Caco-2 (cell line): ENCODE measurements around the gene PLB1. TPM values are rescaled to one million over a fixed set of nuclear protein-coding genes. Genes with fewer than 3 reads are reported as not detected.
A peak's percentile ranks its signal among the peaks of the same experiment; 100 is the strongest.

Experiments used
- BruUV-seq: library from RNA; stranded (reverse); fragments of 400-500 nt; replicated peaks from 2 replicates; lab custom pipeline; 2021; lab: Mats Ljungman, UMichigan
- CTCF ChIA-PET: fragments of 300-600 bp; sonication (Branson Sonifier 250); formaldehyde crosslinking; loops from one replicate; lab custom pipeline; 2022; ENCODE audit warnings: antibody characterized with exemption; lab: Charles Lee
- POLR2A ChIA-PET: fragments of 300-600 bp; sonication (Branson Sonifier 250); formaldehyde crosslinking; loops from one replicate; lab custom pipeline; 2022; ENCODE audit warnings: antibody characterized with exemption; lab: Charles Lee
- DNase-seq, 2 experiments: peaks; one replicate each; pipeline versions ENCODE4 v3.0.0 to v3.0.0-alpha.2; 2020 to 2022
- H3K27me3 ChIP-seq: replicated peaks from 2 replicates; pipeline ENCODE4 v1.6.0; 2011; ENCODE audit warnings: low read length; ENCODE audit not compliant: control insufficient read depth, insufficient read depth
- H3K36me3 ChIP-seq: 2 replicates; pipeline ENCODE4 v1.5.1; 2011; ENCODE audit warnings: low read length; ENCODE audit not compliant: control insufficient read depth, insufficient read depth
- H3K4me1 ChIP-seq: fragments of 250-450 bp; sonication (Bioruptor Pico); 2 replicates; pipeline ENCODE4 v1.5.1; 2020; ENCODE audit warnings: mild to moderate bottlenecking
- H3K4me3 ChIP-seq: 2 replicates; pipeline ENCODE4 v1.5.1; 2011; ENCODE audit warnings: low read depth, mild to moderate bottlenecking, control low read depth, low read length
- H3K9me3 ChIP-seq: fragments of 250-450 bp; sonication (Bioruptor Pico); 2 replicates; pipeline ENCODE4 v1.5.1; 2020; ENCODE audit warnings: mild to moderate bottlenecking, moderate library complexity
- H3K27ac Mint-ChIP-seq: one replicate; pipeline ENCODE4 v1.8.0; 2022; ENCODE audit warnings: mixed read lengths; ENCODE audit not compliant: unreplicated experiment
- H3K27me3 Mint-ChIP-seq: one replicate; pipeline ENCODE4 v1.8.0; 2022; ENCODE audit warnings: mixed read lengths; ENCODE audit not compliant: insufficient read depth, unreplicated experiment
- H3K36me3 Mint-ChIP-seq: one replicate; pipeline ENCODE4 v1.8.0; 2022; ENCODE audit warnings: mild to moderate bottlenecking, mixed read lengths; ENCODE audit not compliant: insufficient read depth, unreplicated experiment
- H3K4me1 Mint-ChIP-seq: one replicate; pipeline ENCODE4 v1.8.0; 2022; ENCODE audit warnings: low read depth, mixed read lengths; ENCODE audit not compliant: unreplicated experiment
- H3K4me3 Mint-ChIP-seq: one replicate; pipeline ENCODE4 v1.8.0; 2022; ENCODE audit warnings: mild to moderate bottlenecking, moderate library complexity, mixed read lengths; ENCODE audit not compliant: unreplicated experiment
- H3K9me3 Mint-ChIP-seq: one replicate; pipeline ENCODE4 v1.8.0; 2022; ENCODE audit warnings: mixed read lengths; ENCODE audit not compliant: unreplicated experiment
- CTCF ChIP-seq, 2 experiments: fragments of 200-600 bp in 1 of 2; IDR thresholded peaks; 1 replicate in 1 of 2; 2 replicates in 1 of 2; pipeline versions ENCODE4 v1.5.1 to v1.8.0; 2011 to 2022; ENCODE audit warnings: antibody characterized with exemption in 1 of 2, control low read depth in 1 of 2, inconsistent platforms in 1 of 2, low read depth in 1 of 2, low read length in 1 of 2, mild to moderate bottlenecking in 1 of 2, moderate library complexity in 1 of 2; ENCODE audit not compliant: insufficient read depth in 1 of 2, severe bottlenecking in 1 of 2, unreplicated experiment in 1 of 2
- intact Hi-C: fragments of 100-400 bp; cut with micrococcal nuclease; formaldehyde crosslinking; loops from one replicate; pipeline ENCODE4 v1.10.0; 2022; ENCODE audit not compliant: unreplicated experiment
- total RNA-seq: library from RNA; stranded (reverse); gene quantifications from 2 replicates; pipeline ENCODE4 v1.2.3, GENCODE V29; 2022

PLB1 gene
- total RNA-seq, 1 experiment from 2014 or later, result 2.8 TPM

GRCh38 chr2:28545590-28546200 lies 49.8 kb downstream of the PLB1 start:
- H3K4me3 Mint-ChIP-seq, result peak overlapping the region; percentile 86
- H3K27ac Mint-ChIP-seq, result peak overlapping the region; percentile 90
- intact Hi-C loops, result loop anchor here (10.0 kb wide), 2 partner anchors 81 to 281 kb away; no protein-coding TSS in a partner anchor
- TSS peak; percentile 84 for BruUV-seq
- H3K4me1 Mint-ChIP-seq, result peaks cover 43% of the 10 kb centered on the region
- Histone ChIP-seq H3K4me1 (peaks cover 49% of the 10 kb centered on the region), H3K27me3 (no peaks in the 10 kb centered on the region), H3K4me3 (peak overlapping the region; percentile 3), H3K36me3 (no peaks in the 10 kb centered on the region), H3K9me3 (no peaks in the 10 kb centered on the region)
- POLR2A ChIA-PET, result interaction anchor here (1.0 kb wide), 1 partner anchor 793 kb away, joined by 3 read pairs; no protein-coding TSS in a partner anchor
- DNase-seq, result peak in 1 of 2 experiments; percentile 54
- CTCF ChIA-PET, result interaction anchor here (1.1 kb wide), 1 partner anchor 21 kb away, joined by 14 read pairs; no protein-coding TSS in a partner anchor
- H3K27me3 Mint-ChIP-seq, result no peaks in the 10 kb centered on the region
- no peak for TF ChIP-seq CTCF (IDR thresholded peaks at IDR 0.05; ENCODE audit: insufficient read depth in 1 of 2, low read depth in 1 of 2, low read length in 1 of 2, severe bottlenecking in 1 of 2, unreplicated experiment in 1 of 2)
- peaks cover 17% of the 10 kb centered on the region for H3K36me3 Mint-ChIP-seq
- H3K9me3 Mint-ChIP-seq, result no peaks in the 10 kb centered on the region

- no peaks in the 10 kb centered on the region for H3K9me3 Mint-ChIP-seq
- no peaks in the 10 kb centered on the region for H3K27me3 ChIP-seq
- H3K4me3 Mint-ChIP-seq, result peak overlapping the region; percentile 86
- DNase-seq, result peak in 1 of 2 experiments; percentile 17
- intact Hi-C loops, result loop anchor here (10.0 kb wide), 2 partner anchors 81 to 281 kb away; no protein-coding TSS in a partner anchor
- H3K4me3 ChIP-seq, result no peak overlapping the region
- POLR2A ChIA-PET, result interaction anchor here (0.7 kb wide), 2 partner anchors 134 to 794 kb away, joined by 7 to 17 read pairs; no protein-coding TSS in a partner anchor
- H3K4me1 Mint-ChIP-seq, result peaks cover 43% of the 10 kb centered on the region
- H3K36me3 ChIP-seq, result no peaks in the 10 kb centered on the region
- no peaks in the 10 kb centered on the region for H3K9me3 ChIP-seq
- no peaks in the 10 kb centered on the region for H3K27me3 Mint-ChIP-seq
- H3K36me3 Mint-ChIP-seq, result peaks cover 17% of the 10 kb centered on the region
- no TSS peak for BruUV-seq
- peaks cover 49% of the 10 kb centered on the region for H3K4me1 ChIP-seq
- CTCF ChIA-PET, result no interaction called here
- no peak for TF ChIP-seq CTCF (IDR thresholded peaks at IDR 0.05; ENCODE audit: insufficient read depth in 1 of 2, low read depth in 1 of 2, low read length in 1 of 2, severe bottlenecking in 1 of 2, unreplicated experiment in 1 of 2)
- H3K27ac Mint-ChIP-seq, result peak overlapping the region; percentile 90
These were observed 50.4 kb downstream of the PLB1 start for GRCh38 chr2:28546242-28546641.

GRCh38 chr2:28547223-28547860 lies 51.5 kb downstream of the PLB1 start:
- intact Hi-C loops, result loop anchor here (10.0 kb wide), 2 partner anchors 83 to 283 kb away; no protein-coding TSS in a partner anchor
- H3K9me3 Mint-ChIP-seq, result no peaks in the 10 kb centered on the region
- H3K4me3 Mint-ChIP-seq, result no peak overlapping the region
- peak overlapping the region; percentile 90 for H3K27ac Mint-ChIP-seq
- no peaks in the 10 kb centered on the region for H3K27me3 Mint-ChIP-seq
- peaks cover 17% of the 10 kb centered on the region for H3K36me3 Mint-ChIP-seq
- Histone ChIP-seq H3K4me3 (no peak overlapping the region), H3K27me3 (no peaks in the 10 kb centered on the region), H3K9me3 (no peaks in the 10 kb centered on the region), H3K4me1 (peaks cover 49% of the 10 kb centered on the region), H3K36me3 (no peaks in the 10 kb centered on the region)
- CTCF ChIA-PET, result interaction anchor here (0.7 to 0.9 kb wide), 4 partner anchors 9 to 19 kb away, joined by 3 to 9 read pairs (median 6); no protein-coding TSS in a partner anchor
- DNase-seq, result peak in 1 of 2 experiments; percentile 34
- TF ChIP-seq CTCF (IDR thresholded peaks at IDR 0.05; ENCODE audit: insufficient read depth in 1 of 2, low read depth in 1 of 2, low read length in 1 of 2, severe bottlenecking in 1 of 2, unreplicated experiment in 1 of 2), result no peak
- POLR2A ChIA-PET, result interaction anchor here (0.7 kb wide), 2 partner anchors 133 to 795 kb away, joined by 7 to 17 read pairs; no protein-coding TSS in a partner anchor
- H3K4me1 Mint-ChIP-seq, result peaks cover 43% of the 10 kb centered on the region
- BruUV-seq, result no TSS peak
